SK-N-SH (cell line): ENCODE data around the gene RBBP5. TPM values are rescaled to one million over a fixed set of nuclear protein-coding genes. Genes with fewer than 3 reads are reported as not detected.

ENCODE experiments used
- CTCF ChIA-PET: fragments of 300-600, 350-600 bp; formaldehyde crosslinking; extraction: SDS; loops from one replicate; lab custom pipeline; 2021; lab: Yijun Ruan, JAX
- POLR2A ChIA-PET: fragments of 350-600 bp; sonication (Branson Sonifier 250); formaldehyde crosslinking; extraction: SDS; loops from one replicate; lab custom pipeline; 2020; ENCODE audit warnings: antibody characterized with exemption, inconsistent platforms; lab: Yijun Ruan, JAX
- DNase-seq: peaks from one replicate; pipeline ENCODE4 v3.0.0; 2012
- H2AFZ ChIP-seq: fragments of 200-600 bp; sonication (generic); 2 replicates; pipeline ENCODE4 v1.8.1; 2016; ENCODE audit warnings: antibody characterized with exemption, mild to moderate bottlenecking, low read depth
- H3F3A ChIP-seq: fragments of 200-600 bp; sonication (generic); replicated peaks from 2 replicates; pipeline ENCODE3; 2016; ENCODE audit warnings: antibody characterized with exemption, mild to moderate bottlenecking; ENCODE audit not compliant: insufficient read depth
- H3K27ac ChIP-seq, 2 experiments: fragments of 200-500 bp in 1 of 2; fragments of 200-600 bp in 1 of 2; sonication (Bioruptor generic) in 1 of 2; sonication (generic), shearing (Covaris generic) in 1 of 2; 2 replicates each; pipeline versions ENCODE4 v1.5.1 to v1.6.1; 2014 to 2016; ENCODE audit warnings: low read depth in 2 of 2, inconsistent platforms in 1 of 2, low read length in 1 of 2, mild to moderate bottlenecking in 1 of 2, mixed read lengths in 1 of 2
- H3K27me3 ChIP-seq: fragments of 200-600 bp; sonication (generic), shearing (Covaris generic); 2 replicates; pipeline ENCODE4 v1.6.1; 2016; ENCODE audit warnings: mixed run types; ENCODE audit not compliant: insufficient read depth
- H3K36me3 ChIP-seq, 2 experiments: fragments of 200-500 bp in 1 of 2; fragments of 200-600 bp in 1 of 2; sonication (Bioruptor generic) in 1 of 2; sonication (generic) in 1 of 2; replicated peaks in 1 of 2; 2 replicates each; pipeline versions ENCODE3 to v1.5.1; 2014 to 2016; ENCODE audit warnings: low read length in 1 of 2, mild to moderate bottlenecking in 1 of 2; ENCODE audit not compliant: insufficient read depth in 2 of 2, control insufficient read depth in 1 of 2
- H3K4me1 ChIP-seq, 2 experiments: fragments of 200-500 bp in 1 of 2; fragments of 200-600 bp in 1 of 2; sonication (Bioruptor generic) in 1 of 2; sonication (generic), shearing (Covaris generic) in 1 of 2; 2 replicates each; pipeline versions ENCODE4 v1.5.1 to v1.6.1; 2014 to 2016; ENCODE audit warnings: low read depth in 1 of 2, low read length in 1 of 2, mixed run types in 1 of 2; ENCODE audit not compliant: insufficient read depth in 2 of 2, control insufficient read depth in 1 of 2
- H3K4me2 ChIP-seq: fragments of 200-600 bp; sonication (generic), shearing (Covaris generic); 2 replicates; pipeline ENCODE4 v1.6.1; 2017; ENCODE audit warnings: mixed run types
- H3K4me3 ChIP-seq, 2 experiments: fragments of 200-500 bp in 1 of 2; fragments of 200-600 bp in 1 of 2; sonication (Bioruptor generic) in 1 of 2; sonication (generic), shearing (Covaris generic) in 1 of 2; 2 replicates each; pipeline versions ENCODE4 v1.5.1 to v1.8.1; 2014 to 2016; ENCODE audit warnings: low read depth in 2 of 2, inconsistent platforms in 1 of 2, low read length in 1 of 2, mild to moderate bottlenecking in 1 of 2, mixed read lengths in 1 of 2, moderate library complexity in 1 of 2
- H3K79me2 ChIP-seq: fragments of 200-600 bp; sonication (generic); 2 replicates; pipeline ENCODE4 v1.8.1; 2017; ENCODE audit warnings: mild to moderate bottlenecking; ENCODE audit not compliant: insufficient read depth
- H3K9ac ChIP-seq: fragments of 200-600 bp; sonication (generic); 2 replicates; pipeline ENCODE4 v1.6.1; 2017; ENCODE audit warnings: mixed run types
- H3K9me2 ChIP-seq: fragments of 200-600 bp; sonication (generic); 2 replicates; pipeline ENCODE4 v1.6.1; 2017; ENCODE audit warnings: mixed run types
- H3K9me3 ChIP-seq: fragments of 200-600 bp; sonication (generic); 2 replicates; pipeline ENCODE4 v1.6.1; 2017; ENCODE audit warnings: mixed run types, mild to moderate bottlenecking, moderate library complexity
- H4K20me1 ChIP-seq: fragments of 200-600 bp; sonication (generic); 2 replicates; pipeline ENCODE4 v1.6.1; 2017; ENCODE audit warnings: mild to moderate bottlenecking, mixed run types; ENCODE audit not compliant: insufficient read depth
- CHD2 ChIP-seq: fragments of 150-350 bp; IDR thresholded peaks from 2 replicates; pipeline ENCODE4 v1.6.1; 2018; ENCODE audit warnings: low read length; ENCODE audit not compliant: partially characterized antibody
- FOSL2 ChIP-seq: IDR thresholded peaks from 2 replicates; pipeline ENCODE4 v1.4.0; 2012; ENCODE audit warnings: low read depth, mild to moderate bottlenecking, moderate library complexity, borderline replicate concordance
- FOXJ3 ChIP-seq: sonication (generic); formaldehyde crosslinking; IDR thresholded peaks from 2 replicates; pipeline ENCODE4 v1.5.1; 2020; ENCODE audit warnings: mild to moderate bottlenecking, missing genetic modification reagents
- MEF2A ChIP-seq: IDR thresholded peaks from 2 replicates; pipeline ENCODE4 v1.4.0; 2012; ENCODE audit warnings: low read depth, borderline replicate concordance
- RAD21 ChIP-seq: IDR thresholded peaks from 2 replicates; pipeline ENCODE4 v1.6.1; 2012; ENCODE audit warnings: mild to moderate bottlenecking, low read length
- RXRA ChIP-seq: IDR thresholded peaks from 2 replicates; pipeline ENCODE4 v1.4.0; 2012; ENCODE audit warnings: low read depth, mild to moderate bottlenecking, borderline replicate concordance
- SIN3A ChIP-seq: IDR thresholded peaks from 2 replicates; pipeline ENCODE4 v1.6.1; 2012; ENCODE audit warnings: low read depth, mild to moderate bottlenecking, low read length, moderate library complexity, borderline replicate concordance
- WGBS: methylation state at CpG from one replicate; pipeline ENCODE4 v1.1.6; 2017; ENCODE audit warnings: low lambda C conversion rate; 5-methylcytosine and 5-hydroxymethylcytosine counted together
- polyA plus RNA-seq, 3 experiments: library from polyadenylated mRNA; depleted of rRNA; stranded (reverse); fragments of >200 nt; gene quantifications; 2 replicates each; pipeline ENCODE4 v1.2.3, GENCODE V29; 2012
- TF ChIP-seq, protein P1 (sequence below): IDR thresholded peaks from 2 replicates; pipeline ENCODE4; 2012
- TF ChIP-seq, protein P2 (sequence below): IDR thresholded peaks from 2 replicates; pipeline ENCODE4 v1.6.1; 2012; ENCODE audit warnings: mild to moderate bottlenecking, low read depth, low read length, moderate library complexity

The RBBP5 gene
- polyA plus RNA-seq, 1 of the 3 experiments (the other 2 are of a cell fraction) = 5.7 TPM

DNA sequence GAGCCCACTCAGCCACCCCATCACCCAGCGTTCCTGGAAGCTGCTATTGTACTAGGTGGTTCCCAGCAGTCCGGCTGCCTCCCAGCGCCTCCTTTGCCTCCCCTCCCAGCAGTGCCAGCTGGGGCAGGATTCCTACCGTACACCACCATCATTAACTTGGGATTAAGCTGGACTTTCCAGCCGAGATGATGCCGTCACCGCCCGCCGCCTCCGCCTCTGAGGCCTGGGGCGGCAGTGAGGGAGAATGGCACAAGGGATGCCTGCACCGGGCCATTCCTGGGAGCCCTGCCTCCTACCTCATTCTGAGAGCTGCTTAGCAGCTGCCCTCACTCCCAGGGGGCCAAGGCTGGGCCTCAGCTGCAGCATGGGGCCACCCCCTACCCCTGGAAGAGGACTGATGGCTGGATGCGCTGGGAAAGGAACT is 65.6 kb downstream of the RBBP5 start (continued):
- TF ChIP-seq CHD2 (no peak), FOXJ3 (no peak), RAD21 (no peak), MEF2A (no peak), SIN3A (no peak)

GRCh38 chr1:205054013-205054412 is 67.8 kb downstream of the RBBP5 start:
- 28% methylated on average over 5 of the region's 7 CpGs for whole genome bisulfite sequencing
- H3K9me3 ChIP-seq = no peaks in the 10 kb centered on the region
- H3K4me2 ChIP-seq = no peak overlapping the region
- CTCF ChIA-PET = interaction anchor here (1.5 to 18.8 kb wide), 4 partner anchors 8 to 247 kb away, joined by 3 to 756 read pairs (median 40); no protein-coding TSS in a partner anchor
- POLR2A ChIA-PET = no interaction called here
- no peak overlapping the region for H3K4me3 ChIP-seq
- H3K9me2 ChIP-seq = no peaks in the 10 kb centered on the region
- no peak overlapping the region for H2AFZ ChIP-seq
- no peaks in the 10 kb centered on the region for H3K79me2 ChIP-seq
- no peaks in the 10 kb centered on the region for H4K20me1 ChIP-seq
- no peaks in the 10 kb centered on the region for H3F3A ChIP-seq
- no peaks in the 10 kb centered on the region; a peak in 1 of 4 replicates for H3K4me1 ChIP-seq
- peaks cover 7% of the 10 kb centered on the region for H3K27me3 ChIP-seq
- H3K9ac ChIP-seq = no peak overlapping the region
- no peaks in the 10 kb centered on the region for H3K36me3 ChIP-seq
- TF ChIP-seq, protein P1, sequence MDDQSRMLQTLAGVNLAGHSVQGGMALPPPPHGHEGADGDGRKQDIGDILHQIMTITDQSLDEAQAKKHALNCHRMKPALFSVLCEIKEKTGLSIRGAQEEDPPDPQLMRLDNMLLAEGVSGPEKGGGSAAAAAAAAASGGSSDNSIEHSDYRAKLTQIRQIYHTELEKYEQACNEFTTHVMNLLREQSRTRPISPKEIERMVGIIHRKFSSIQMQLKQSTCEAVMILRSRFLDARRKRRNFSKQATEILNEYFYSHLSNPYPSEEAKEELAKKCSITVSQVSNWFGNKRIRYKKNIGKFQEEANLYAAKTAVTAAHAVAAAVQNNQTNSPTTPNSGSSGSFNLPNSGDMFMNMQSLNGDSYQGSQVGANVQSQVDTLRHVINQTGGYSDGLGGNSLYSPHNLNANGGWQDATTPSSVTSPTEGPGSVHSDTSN = no peak
- TF ChIP-seq, protein P2, sequence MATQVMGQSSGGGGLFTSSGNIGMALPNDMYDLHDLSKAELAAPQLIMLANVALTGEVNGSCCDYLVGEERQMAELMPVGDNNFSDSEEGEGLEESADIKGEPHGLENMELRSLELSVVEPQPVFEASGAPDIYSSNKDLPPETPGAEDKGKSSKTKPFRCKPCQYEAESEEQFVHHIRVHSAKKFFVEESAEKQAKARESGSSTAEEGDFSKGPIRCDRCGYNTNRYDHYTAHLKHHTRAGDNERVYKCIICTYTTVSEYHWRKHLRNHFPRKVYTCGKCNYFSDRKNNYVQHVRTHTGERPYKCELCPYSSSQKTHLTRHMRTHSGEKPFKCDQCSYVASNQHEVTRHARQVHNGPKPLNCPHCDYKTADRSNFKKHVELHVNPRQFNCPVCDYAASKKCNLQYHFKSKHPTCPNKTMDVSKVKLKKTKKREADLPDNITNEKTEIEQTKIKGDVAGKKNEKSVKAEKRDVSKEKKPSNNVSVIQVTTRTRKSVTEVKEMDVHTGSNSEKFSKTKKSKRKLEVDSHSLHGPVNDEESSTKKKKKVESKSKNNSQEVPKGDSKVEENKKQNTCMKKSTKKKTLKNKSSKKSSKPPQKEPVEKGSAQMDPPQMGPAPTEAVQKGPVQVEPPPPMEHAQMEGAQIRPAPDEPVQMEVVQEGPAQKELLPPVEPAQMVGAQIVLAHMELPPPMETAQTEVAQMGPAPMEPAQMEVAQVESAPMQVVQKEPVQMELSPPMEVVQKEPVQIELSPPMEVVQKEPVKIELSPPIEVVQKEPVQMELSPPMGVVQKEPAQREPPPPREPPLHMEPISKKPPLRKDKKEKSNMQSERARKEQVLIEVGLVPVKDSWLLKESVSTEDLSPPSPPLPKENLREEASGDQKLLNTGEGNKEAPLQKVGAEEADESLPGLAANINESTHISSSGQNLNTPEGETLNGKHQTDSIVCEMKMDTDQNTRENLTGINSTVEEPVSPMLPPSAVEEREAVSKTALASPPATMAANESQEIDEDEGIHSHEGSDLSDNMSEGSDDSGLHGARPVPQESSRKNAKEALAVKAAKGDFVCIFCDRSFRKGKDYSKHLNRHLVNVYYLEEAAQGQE = peak; percentile 63; the same call in 1 of the 2 replicates
- no peak overlapping the region for H3K27ac ChIP-seq
- DNase-seq = no peak

- H3K27me3 ChIP-seq = peaks cover 7% of the 10 kb centered on the region
Measured at GRCh38 chr1:205053296-205053695, 68.5 kb downstream of the RBBP5 start.

More at GRCh38 chr1:205053296-205053695, 68.5 kb downstream of the RBBP5 start:
- Histone ChIP-seq H3K36me3 (no peaks in the 10 kb centered on the region), H3K9me2 (no peaks in the 10 kb centered on the region), H3K9ac (no peak overlapping the region), H3K4me1 (no peaks in the 10 kb centered on the region; a peak in 1 of 4 replicates), H3K27ac (no peak overlapping the region), H3K4me3 (no peak overlapping the region), H3K79me2 (no peaks in the 10 kb centered on the region), H3K4me2 (no peak overlapping the region), H3F3A (no peaks in the 10 kb centered on the region), H2AFZ (no peak overlapping the region), H4K20me1 (no peaks in the 10 kb centered on the region), H3K9me3 (no peaks in the 10 kb centered on the region)
- no peak for DNase-seq
- ChIA-PET POLR2A (no interaction called here), CTCF (interaction anchor here (1.3 to 18.8 kb wide), 5 partner anchors 9 to 111 kb away, joined by 3 to 756 read pairs (median 5); partner anchors contain the start of gene CNTN2)
- WGBS = 47% methylated on average over 5 of the region's 5 CpGs
- TF ChIP-seq FOSL2 (no peak), CHD2 (no peak), RXRA (no peak)
